ENCODE results near the gene ANKZF1.

Gene ANKZF1

GRCh38 chr2:219234331-219234730, 4.7 kb downstream of the ANKZF1 start:
- FAIRE-seq (no peak), DNase-seq (ENCODE audit: insufficient read length) (no peak)
- TF ChIP-seq POLR2AphosphoS5 (IDR thresholded peaks at IDR 0.05; ENCODE audit: low read depth, low read length) = no peak
- TF ChIP-seq TAF1 (IDR thresholded peaks at IDR 0.05; ENCODE audit: borderline replicate concordance, low read depth, low read length) = no peak
- no peak for TF ChIP-seq POLR2A (IDR thresholded peaks at IDR 0.05; ENCODE audit: low read depth, low read length)

GRCh38 chr2:219243291-219243761, 13.7 kb downstream of the ANKZF1 start:
- no peak for TF ChIP-seq TAF1 (IDR thresholded peaks at IDR 0.05; ENCODE audit: borderline replicate concordance, low read depth, low read length)
- no peak for TF ChIP-seq POLR2A (IDR thresholded peaks at IDR 0.05; ENCODE audit: low read depth, low read length)
- no peak for TF ChIP-seq POLR2AphosphoS5 (IDR thresholded peaks at IDR 0.05; ENCODE audit: low read depth, low read length)
- no peak for FAIRE-seq
- DNase-seq (ENCODE audit: insufficient read length) = no peak

- TF ChIP-seq TAF1 (IDR thresholded peaks at IDR 0.05; ENCODE audit: borderline replicate concordance, low read depth, low read length) = no peak
- no peak for TF ChIP-seq POLR2AphosphoS5 (IDR thresholded peaks at IDR 0.05; ENCODE audit: low read depth, low read length)
- no peak for DNase-seq (ENCODE audit: insufficient read length)
- FAIRE-seq = no peak
Measured at GRCh38 chr2:219244789-219245147, 15.2 kb downstream of the ANKZF1 start.

- FAIRE-seq (peak; percentile 96), DNase-seq (ENCODE audit: insufficient read length) (peak; percentile 99)
- TF ChIP-seq POLR2A (IDR thresholded peaks at IDR 0.05; ENCODE audit: low read depth, low read length) (peak; percentile 89), TAF1 (IDR thresholded peaks at IDR 0.05; ENCODE audit: borderline replicate concordance, low read depth, low read length) (peak; percentile 49), POLR2AphosphoS5 (IDR thresholded peaks at IDR 0.05; ENCODE audit: low read depth, low read length) (no peak; the same call in 1 of the 2 replicates)
Measured at GRCh38 chr2:219245148-219245898, 15.7 kb downstream of the ANKZF1 start, which contains the start of the genes GLB1L and STK16. Gene GLB1L, minus strand, starts transcription at chr2:219245444. Its CDS starts 1,871 bp downstream, at chr2:219243573. Gene STK16, plus strand, starts transcription at chr2:219245479. Its CDS starts 521 bp downstream, at chr2:219246000.

- TF ChIP-seq POLR2AphosphoS5 (IDR thresholded peaks at IDR 0.05; ENCODE audit: low read depth, low read length) (no peak), POLR2A (IDR thresholded peaks at IDR 0.05; ENCODE audit: low read depth, low read length) (no peak), TAF1 (IDR thresholded peaks at IDR 0.05; ENCODE audit: borderline replicate concordance, low read depth, low read length) (no peak)
- FAIRE-seq (no peak), DNase-seq (ENCODE audit: insufficient read length) (no peak)
Measured at GRCh38 chr2:219245899-219246230, 16.3 kb downstream of the ANKZF1 start.

GRCh38 chr2:219246559-219246958, 17.0 kb downstream of the ANKZF1 start:
- FAIRE-seq (peak; percentile 30), DNase-seq (ENCODE audit: insufficient read length) (no peak)
- TF ChIP-seq POLR2AphosphoS5 (IDR thresholded peaks at IDR 0.05; ENCODE audit: low read depth, low read length) (no peak), POLR2A (IDR thresholded peaks at IDR 0.05; ENCODE audit: low read depth, low read length) (no peak), TAF1 (IDR thresholded peaks at IDR 0.05; ENCODE audit: borderline replicate concordance, low read depth, low read length) (no peak)

GRCh38 chr2:219247678-219248642, 18.4 kb downstream of the ANKZF1 start:
- TF ChIP-seq TAF1 (IDR thresholded peaks at IDR 0.05; ENCODE audit: borderline replicate concordance, low read depth, low read length) (no peak), POLR2AphosphoS5 (IDR thresholded peaks at IDR 0.05; ENCODE audit: low read depth, low read length) (no peak; the same call in 1 of the 2 replicates), POLR2A (IDR thresholded peaks at IDR 0.05; ENCODE audit: low read depth, low read length) (no peak)
- no peak for FAIRE-seq
- DNase-seq (ENCODE audit: insufficient read length) = no peak

GRCh38 chr2:219248845-219249202, 19.2 kb downstream of the ANKZF1 start:
- FAIRE-seq (no peak), DNase-seq (ENCODE audit: insufficient read length) (no peak)
- peak; percentile 50; the same call in 1 of the 2 replicates for TF ChIP-seq POLR2A (IDR thresholded peaks at IDR 0.05; ENCODE audit: low read depth, low read length)
- TF ChIP-seq POLR2AphosphoS5 (IDR thresholded peaks at IDR 0.05; ENCODE audit: low read depth, low read length) = no peak

GRCh38 chr2:219249203-219249980, 19.8 kb downstream of the ANKZF1 start:
- no peak for TF ChIP-seq TAF1 (IDR thresholded peaks at IDR 0.05; ENCODE audit: borderline replicate concordance, low read depth, low read length)
- peak; percentile 38; the same call in 1 of the 2 replicates for TF ChIP-seq POLR2AphosphoS5 (IDR thresholded peaks at IDR 0.05; ENCODE audit: low read depth, low read length)
- TF ChIP-seq POLR2A (IDR thresholded peaks at IDR 0.05; ENCODE audit: low read depth, low read length) = peak; percentile 51
- FAIRE-seq (peak; percentile 79), DNase-seq (ENCODE audit: insufficient read length) (no peak)

- FAIRE-seq (no peak), DNase-seq (ENCODE audit: insufficient read length) (no peak)
- TF ChIP-seq POLR2AphosphoS5 (IDR thresholded peaks at IDR 0.05; ENCODE audit: low read depth, low read length) (no peak), TAF1 (IDR thresholded peaks at IDR 0.05; ENCODE audit: borderline replicate concordance, low read depth, low read length) (no peak), POLR2A (IDR thresholded peaks at IDR 0.05; ENCODE audit: low read depth, low read length) (no peak)
Measured at GRCh38 chr2:219250049-219250781, 20.6 kb downstream of the ANKZF1 start.

All from GM12892 (cell line).